GM19351 (cell line): Measurements from ENCODE around the gene CBLN4.

Source experiments
- ATAC-seq: cut with Tn5 transposase; IDR thresholded peaks from one replicate; pipeline ENCODE4 v1.9.1; 2021; ENCODE audit warnings: mild to moderate bottlenecking, moderate library complexity; ENCODE audit not compliant: unreplicated experiment

CBLN4 gene

DNA sequence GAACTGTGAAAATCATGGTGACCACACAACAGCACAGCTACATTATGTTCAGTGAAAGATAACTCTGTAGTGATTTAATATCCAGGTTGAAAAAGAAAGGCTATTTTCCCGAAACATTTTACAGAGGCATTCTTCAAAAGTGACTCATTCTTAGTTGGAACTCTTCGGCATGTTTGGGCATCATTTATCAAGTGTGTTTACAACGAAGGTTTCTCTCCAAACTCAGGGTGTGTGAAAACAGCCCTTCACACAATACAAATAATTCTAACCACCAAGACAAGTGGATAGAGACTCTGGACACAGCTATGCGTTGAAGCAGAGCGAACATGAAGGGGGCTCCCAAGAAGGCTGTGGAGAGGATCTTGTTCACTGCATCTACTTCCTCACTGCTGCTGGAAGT is 57.6 kb downstream of the CBLN4 start:
- ATAC-seq: no peak
